Activated CD8-positive, alpha-beta memory T cell treated with anti-CD3 and anti-CD28 coated beads for 24 hours (primary cell): ENCODE data around the gene XRRA1.
"Not testable (repeated sequence)": the region's sequence is repeated elsewhere in the genome, so short reads cannot be mapped to it uniquely, and the experiment has no call there.

ENCODE experiments used
- DNase-seq: peaks from one replicate; pipeline ENCODE4 v3.0.0-alpha.2; 2020

XRRA1 gene, protein sequence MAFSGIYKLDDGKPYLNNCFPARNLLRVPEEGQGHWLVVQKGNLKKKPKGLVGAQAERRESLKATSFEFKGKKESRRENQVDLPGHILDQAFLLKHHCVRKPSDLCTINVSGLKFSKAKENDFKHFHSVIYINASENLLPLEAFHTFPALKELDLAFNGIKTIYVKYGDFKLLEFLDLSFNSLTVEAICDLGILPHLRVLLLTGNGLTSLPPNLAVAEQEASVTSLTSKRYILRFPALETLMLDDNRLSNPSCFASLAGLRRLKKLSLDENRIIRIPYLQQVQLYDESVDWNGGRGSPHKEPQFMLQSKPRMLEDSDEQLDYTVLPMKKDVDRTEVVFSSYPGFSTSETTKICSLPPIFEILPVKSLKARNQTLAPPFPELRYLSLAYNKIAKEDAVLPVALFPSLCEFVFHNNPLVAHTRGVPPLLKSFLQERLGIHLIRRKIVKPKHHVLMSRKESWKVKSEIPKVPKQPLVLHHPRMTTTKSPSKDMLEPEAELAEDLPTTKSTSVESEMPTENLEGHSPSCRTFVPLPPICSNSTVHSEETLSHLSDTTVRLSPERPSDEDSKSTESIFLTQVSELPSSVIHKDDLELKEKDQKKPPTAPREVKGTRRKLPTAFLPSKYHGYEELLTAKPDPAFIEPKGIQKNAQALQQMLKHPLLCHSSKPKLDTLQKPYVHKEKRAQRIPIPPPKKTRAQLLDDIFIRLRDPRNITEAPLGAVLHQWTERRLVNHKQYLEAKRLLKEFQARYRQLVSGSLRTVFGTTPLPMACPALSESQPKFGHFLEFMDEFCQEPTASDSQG

DNA sequence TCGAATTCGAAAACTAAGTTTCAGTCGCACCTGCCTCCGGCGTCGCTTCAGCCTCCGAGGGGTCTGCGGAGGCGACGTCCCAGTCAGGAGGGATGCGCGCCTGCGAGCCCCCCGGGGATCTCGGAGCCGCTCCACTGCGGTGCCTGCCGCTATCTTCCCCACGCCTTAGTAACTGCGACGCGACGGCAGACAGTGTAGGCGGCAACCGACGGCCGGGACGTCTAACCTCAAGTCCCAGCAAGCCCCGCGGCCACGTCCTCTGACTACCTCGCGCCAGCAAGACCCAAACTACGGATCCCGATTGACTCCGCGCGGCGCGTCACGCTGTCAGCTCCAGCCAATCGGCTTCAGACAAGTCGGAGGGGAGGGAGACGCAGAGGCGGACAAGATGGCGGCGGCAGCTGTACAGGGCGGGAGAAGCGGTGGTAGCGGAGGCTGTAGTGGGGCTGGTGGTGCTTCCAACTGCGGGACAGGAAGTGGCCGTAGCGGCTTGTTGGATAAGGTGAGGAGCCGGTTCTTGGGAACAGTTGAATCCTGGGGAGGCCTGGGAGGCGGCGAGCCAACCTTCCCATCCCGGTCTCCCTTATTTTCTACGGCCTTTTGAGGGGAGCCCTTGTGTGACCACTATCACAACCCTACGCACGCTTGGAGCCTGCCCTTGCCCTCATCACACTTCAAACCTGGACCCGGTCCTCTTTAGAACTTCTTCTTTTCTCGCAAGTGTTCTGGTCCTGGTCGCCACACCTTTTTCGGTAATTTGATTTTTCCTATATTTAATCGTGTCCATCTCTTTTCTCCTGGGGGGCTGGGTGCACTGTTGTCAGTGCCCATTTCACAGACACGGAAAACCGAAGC, at the start of gene XRRA1, which contains the start of gene SPCS2:
Gene XRRA1, minus strand, starts transcription at position 194 of the 855 bp plus-strand sequence. CDS start 8,213 bp downstream, outside the sequence.
Gene SPCS2, plus strand, starts transcription at position 369 of the 855 bp plus-strand sequence. Its CDS starts 20 bp downstream, at position 389.
- peak; percentile 97 for DNase-seq

DNA sequence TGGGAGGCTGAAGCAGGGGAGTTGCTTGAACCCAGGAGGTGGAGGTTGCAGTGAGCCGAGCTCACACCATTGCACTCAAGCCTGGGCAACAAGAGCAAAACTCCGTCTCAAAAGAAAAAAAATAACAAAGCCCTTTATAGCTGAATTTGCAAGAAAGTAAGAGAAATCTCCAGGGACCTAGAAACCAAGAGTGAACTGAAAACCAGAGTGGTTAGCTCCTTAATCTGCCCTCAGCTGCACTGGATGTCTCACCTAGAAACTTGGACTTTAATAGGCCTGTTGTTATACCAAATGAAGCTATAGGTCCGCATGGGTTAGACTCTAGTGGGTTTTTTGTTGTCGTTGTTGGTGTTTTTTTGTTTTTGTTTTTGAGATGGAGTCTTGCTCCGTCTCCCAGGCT, 44.0 kb upstream of the XRRA1 start:
- DNase-seq: no peak

DNA sequence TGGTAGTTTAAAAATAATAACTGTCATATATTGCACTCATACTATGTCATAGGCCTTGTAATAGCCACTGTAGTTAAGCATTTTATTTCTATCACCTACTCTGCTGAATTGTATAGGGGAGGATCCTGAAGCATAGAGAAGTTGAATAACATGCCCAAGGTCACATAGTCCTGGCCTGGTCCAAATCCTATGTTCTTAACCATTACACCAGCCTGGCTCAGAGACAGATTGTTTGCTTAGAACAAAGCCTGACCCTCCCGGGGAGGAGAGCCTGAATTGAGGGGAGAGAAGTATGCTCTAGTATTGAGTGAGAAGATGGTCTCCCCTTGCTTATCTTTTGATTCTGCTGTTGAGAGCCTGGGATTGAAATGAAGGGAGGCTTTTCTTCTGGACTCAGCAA, 42.0 kb upstream of the XRRA1 start:
- no peak for DNase-seq

DNA sequence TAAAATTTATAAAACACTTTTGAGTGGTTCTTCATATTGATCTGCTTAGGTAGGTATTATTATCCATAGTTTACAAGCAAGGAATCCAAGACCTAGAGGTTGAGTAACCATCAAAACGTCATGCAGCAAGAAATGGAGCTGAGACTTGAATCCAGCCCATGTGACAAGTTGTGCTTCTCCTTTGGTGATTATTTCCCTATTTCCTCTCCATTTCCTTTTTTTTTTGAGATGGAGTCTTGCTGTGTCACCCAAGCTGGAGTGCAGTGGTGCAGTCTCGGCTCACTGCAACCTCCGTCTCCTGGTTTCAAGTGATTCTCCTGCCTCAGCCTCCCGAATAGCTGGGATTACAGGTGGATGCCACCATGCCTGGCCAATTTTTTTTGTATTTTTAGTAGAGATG, 41.3 kb upstream of the XRRA1 start:
- not testable (repeated sequence) for DNase-seq

DNA sequence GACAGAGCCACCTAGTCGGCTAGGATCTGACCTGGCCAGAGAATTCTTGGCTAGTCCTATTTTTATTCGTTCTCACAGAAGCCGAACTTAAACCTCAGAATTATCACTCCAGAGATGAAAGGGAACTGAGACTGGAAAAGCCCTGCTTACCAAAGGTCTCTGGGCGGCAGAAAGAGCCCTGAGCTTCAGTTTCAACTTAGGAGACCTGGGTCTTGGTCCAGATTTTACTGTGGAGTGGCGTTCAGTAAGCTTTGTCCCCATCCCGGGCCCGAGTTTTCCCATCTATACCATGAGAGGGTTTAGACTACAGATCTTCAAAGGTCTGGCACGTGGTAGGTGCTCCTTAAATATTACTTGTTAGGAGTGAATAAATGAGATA, 40.4 kb upstream of the XRRA1 start:
- DNase-seq: no peak

DNA sequence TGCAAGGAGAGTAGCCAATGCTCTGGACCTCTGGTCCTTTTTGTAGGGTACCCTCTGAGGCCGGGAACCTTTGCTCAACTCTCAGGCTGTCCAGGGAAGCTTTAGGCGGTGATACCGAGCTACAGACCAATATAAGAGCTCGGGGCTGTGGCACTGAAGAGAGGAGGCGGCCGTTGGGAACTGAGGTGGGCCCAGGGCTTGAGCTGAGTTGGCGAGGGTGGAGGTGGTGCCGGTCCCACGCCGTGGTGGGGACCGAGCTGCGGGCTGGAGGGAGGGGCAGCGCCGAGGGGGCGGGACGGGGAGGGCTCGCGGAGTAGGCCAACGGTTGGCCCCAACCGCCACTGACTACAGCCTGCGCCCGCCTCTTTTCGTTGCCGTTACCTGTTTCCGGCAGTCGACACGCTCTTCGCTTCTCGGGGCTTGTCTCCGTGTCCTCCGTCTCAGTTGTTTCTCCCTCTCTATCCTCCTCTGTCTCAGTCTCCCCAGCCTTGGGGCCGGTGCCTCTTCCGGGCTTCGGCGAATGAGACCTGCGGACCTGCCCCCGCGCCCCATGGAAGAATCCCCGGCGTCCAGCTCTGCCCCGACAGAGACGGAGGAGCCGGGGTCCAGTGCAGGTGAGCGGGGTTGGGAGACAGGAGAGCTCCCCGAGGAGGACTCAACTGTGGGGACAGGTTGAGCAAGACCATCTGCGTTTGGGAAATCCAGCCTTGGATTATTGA, 39.8 kb upstream of the XRRA1 start, which contains the start of gene NEU3:
Gene NEU3, plus strand, starts transcription at position 393 of the 719 bp plus-strand sequence. Its CDS starts 128 bp downstream, at position 521.
- DNase-seq: peak; percentile 89

DNA sequence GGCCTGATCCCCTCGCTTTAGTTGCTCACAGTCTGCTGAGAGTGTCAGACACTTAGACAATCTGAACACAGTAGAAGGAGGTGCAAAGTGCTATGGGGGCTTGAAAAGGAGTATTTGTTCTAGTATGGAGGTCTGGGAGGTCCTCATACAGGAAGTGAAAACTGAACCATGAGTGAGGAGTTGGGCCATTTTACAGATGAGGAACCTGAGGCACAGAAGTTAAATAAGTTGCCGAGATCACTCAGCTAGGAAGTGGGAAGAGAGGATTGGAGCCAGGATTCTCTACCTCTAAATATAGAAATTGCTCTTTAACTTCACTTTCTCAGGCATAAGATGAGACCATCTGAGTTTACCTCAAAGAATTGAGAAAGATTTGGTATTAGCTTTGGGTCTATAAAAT, 35.8 kb upstream of the XRRA1 start:
- DNase-seq: no peak

DNA sequence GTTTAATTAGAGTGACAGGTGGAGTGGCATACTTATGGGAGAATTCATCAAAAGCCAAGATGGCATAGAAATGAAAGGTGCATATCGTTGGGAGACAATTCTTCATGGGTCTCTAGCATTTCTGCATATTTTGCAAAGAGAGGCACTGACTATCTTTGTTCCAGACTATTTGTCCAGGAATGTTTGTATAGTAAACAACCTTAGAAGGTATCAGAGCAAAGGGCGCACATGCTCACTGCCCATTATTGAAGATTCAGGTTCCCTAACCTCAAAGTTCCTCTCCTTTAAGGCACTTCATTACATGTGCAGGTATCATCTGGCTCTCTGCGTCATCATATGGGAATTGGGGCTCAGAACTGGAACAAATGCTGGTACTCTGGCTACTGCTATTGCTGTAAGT, 35.2 kb upstream of the XRRA1 start:
- no peak for DNase-seq

DNA sequence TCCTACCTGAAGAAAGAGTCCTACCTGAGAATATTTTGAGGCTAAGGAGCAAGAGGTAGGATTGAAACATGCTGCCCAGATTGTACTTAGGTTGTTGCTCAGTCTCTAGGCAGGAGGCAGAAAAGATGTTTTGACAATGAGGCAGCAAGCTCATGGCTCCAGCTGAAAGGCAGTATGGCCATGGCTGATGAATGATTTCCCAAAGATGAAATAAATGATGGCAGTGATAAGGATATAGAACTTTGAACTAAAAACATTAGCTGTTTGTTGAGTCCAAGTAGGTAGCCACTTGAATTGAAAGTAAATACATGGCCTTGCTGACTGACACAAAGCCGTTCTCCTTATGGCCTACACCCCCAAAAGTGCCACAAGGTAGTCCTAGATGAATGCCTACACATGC, 33.0 kb upstream of the XRRA1 start:
- DNase-seq: no peak

DNA sequence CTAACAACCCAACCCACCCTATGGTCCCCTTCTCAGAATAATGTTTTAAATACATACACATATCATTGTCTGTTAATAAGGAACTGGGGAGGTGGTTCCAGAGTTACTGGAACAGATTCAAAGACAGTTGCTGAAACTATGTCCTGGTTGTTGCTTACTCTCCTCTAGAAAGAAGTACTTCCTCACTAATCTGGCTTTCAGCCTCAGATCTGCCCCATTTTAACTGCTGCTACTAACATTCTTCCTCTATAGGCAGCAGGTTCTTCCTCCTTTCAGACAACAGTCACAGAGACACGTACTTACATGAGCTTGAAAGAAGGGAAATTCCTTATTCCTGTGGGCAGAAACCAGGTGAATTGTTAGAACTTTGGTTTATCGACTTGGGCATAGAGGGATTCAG, 31.7 kb upstream of the XRRA1 start:
- DNase-seq: no peak

DNA sequence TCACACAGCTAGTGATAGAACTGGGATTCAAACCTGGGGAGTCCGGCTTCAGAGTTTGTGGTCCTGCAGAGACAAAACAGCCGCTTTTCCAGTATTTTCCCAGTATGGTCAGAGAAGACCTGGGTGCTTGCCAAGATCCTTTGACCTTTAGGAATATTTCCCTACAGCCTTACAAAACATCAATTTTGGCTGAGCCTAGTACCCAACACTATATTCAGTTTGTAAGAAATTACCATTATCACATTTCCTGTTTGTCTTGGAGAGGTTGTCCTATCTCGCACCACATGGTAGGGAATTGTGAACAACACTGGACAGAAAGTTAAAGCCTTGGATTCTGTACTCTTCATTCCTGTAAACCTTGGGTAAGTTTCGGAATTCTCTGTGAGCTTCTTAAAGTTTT, 29.1 kb upstream of the XRRA1 start:
- no peak for DNase-seq

DNA sequence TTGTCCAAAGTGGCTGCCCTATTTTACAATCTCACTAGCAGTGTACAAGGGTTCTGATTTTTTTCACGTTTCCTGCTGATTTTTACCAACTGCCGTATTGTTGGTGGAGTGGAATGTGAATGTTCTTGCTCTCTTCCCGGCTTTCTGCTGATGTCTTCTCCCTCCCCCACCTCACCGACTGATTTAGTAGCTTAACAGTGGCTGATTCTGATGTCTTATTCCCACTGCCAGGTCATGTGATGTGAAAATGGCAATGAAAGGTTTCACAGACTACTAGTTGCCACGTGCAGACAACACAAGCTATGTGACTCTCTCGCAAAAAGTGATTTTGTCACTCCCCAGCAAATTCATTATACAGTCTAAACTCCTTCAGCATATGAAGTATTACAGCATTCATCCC, 22.5 kb upstream of the XRRA1 start:
- DNase-seq: no peak

DNA sequence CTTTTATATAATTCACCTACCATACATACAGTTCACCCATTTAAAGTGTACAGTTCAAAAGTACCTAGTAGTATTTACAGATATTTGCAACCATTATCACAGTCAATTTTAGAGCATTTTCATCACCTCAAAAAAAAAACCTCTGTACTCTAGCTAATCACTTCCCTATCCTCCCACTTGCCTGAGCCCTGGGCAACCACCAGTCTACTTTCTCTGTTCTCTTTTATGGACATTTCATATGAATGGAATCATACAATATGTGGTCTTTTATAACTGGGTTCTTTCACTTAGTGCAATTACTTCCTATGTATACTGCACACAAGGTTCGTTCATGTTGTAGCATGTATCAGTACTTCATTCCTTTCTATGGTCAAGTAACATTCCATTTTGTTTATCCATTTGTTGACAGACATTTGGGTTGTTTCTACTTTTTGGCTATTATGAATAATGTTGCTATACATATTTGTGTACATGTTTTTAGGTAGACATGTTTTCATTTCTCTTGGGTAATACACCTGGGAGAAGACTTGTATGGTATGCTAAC, 22.0 kb upstream of the XRRA1 start:
- DNase-seq: no peak

DNA sequence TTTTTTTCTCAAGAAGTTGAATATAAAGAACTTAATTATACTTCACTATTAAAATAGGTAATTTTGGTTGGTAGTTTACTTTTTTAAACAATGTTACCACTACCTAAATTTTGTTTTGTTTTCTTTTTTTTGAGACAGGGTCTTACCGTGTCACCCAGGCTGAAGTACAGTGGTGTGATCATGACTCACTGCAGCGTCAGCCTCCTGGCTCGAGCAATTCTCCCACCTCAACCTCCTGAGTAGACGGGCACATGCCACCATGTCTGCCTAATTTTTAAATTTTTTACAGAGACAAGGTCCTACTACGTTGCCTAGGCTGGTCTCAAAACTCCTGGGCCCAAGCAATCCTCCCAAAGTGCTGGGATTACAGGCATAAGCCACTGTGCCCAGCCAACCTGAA, 17.8 kb upstream of the XRRA1 start:
- no peak for DNase-seq

DNA sequence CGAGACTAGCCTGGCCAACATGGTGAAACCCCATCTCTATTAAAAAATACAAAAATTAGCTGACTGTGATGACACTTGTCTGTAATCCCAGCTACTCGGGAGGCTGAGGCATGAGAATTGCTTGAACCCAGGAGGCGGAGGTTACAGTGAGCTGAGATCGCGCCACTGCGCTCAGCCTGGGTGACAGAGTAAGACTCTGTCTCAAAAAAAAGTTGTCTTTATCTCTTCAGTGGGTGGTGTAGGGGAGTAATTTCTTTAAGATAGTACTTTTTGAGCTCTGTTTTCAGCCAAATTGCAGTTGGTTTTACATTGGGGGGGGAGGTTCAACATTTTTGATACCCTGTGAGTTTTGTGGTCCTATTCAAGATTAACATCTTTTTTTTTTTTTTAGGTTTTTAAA, 11.2 kb upstream of the XRRA1 start:
- not testable (repeated sequence) for DNase-seq

DNA sequence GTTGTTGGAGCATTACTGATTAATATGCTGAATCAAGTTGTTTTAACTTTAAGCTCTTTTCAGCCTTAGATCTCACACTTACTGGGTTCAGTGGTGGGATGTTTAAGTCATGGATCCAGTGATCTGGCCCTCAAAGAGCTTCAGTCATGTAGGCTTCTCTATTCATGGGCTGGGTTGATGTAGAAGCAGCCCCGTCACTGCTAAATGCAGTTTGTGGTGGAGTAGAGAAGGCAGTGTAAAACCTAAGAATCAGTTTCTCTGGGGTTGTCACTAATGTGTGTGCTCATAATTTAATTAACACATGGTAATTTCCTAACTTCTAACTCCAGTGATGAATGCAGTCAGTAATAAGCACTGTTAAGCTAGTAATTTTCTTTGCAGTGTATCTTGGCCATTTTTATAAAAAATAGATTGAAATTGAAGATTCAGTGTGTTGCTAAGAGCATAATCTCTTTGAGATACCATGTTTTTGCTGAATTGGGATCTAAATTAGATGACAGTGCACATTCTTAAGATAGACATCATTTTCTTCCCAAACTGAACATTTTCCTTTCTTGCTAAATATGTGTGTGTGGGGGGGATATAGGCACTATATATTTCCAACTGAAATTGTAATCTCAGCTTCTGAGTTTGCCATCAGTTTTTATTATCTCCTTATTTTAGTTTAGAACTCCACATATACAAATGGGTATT, 9.2 kb upstream of the XRRA1 start:
- no peak for DNase-seq

DNA sequence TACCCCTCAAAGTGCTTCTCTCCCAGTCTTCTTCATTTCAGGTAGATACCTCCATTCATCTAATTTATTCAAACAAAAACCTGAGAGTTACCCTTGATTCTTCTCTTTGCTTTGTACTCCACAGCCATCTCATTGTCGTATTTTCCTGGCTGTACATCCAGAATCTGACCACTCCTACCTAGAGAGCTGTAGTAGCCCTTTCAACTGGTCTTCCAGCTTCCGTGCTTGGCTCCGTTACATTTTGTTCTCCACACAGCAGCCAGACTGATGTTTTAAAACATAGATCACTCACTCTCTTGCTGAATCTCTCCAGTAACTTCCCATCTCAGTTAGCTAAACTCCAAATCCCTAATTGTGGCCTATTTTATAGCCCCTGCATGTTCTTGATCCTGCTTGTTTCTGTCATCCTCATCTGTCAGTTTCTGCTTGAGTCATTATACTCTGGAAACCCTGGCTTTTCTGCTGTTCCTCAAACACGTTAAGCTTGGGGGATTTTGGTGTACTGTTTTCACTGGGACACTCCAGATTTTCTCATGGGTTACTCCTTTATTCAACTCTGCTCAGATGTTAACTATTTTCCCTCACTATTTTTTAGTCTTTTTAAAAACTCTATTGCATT, 7.6 kb upstream of the XRRA1 start:
- no peak for DNase-seq

DNA sequence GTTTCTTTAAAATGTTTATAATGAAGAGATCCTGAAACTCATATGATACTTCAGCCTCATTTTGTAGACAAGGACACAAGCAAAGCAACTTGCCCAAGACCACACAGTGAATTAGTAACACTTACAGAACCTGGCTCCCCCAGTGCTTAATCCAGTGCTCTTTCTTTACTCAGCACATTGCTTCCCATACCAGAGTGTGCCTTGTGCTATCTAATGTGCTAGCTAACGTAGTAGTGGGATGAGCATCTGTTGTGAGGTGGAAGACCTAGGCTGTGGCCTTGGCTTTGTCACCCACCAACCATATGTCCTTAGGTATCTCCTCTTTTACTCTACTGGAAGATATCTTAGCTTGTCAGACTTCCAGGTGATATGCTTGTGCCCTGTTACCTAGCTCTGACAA, 5.3 kb upstream of the XRRA1 start:
- DNase-seq: no peak

DNA sequence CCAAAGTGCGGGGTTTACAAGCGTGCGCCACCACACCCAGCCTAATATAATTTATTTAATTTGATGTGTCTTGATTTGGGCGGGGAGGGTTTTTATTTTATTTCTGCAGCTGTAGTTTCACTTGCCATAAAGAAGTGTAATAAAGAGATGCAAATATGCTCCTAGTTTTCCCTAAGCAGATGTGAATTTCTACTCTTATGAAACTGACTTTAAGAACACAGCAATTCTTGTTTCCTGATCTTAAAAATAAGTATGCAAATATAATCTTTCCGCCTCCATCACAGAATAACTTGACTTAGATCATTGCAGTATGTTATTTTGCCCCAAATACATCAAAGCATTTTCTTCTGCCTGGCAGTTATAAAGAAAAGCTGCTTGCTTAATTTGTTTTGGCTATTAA, 4.6 kb upstream of the XRRA1 start:
- DNase-seq: no peak

DNA sequence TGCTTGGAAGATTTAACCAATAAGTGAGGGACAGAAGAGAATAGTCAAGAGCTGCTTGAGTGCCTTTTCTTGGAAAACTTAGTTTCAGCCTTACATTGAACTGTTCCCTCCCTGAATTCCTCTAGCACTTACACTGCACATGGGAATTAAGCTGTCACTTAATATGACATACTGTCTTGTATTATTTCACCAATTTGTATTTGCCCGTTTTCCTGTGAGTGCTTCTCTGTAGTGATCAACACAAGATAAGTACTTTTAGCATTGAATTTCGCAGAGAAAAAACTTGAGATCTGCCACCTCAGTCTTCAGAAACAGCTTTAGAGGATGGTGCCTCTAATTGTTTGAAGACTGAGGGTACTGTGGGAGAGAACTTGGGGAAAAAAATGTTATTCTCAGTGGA, 3.9 kb upstream of the XRRA1 start:
- no peak for DNase-seq

DNA sequence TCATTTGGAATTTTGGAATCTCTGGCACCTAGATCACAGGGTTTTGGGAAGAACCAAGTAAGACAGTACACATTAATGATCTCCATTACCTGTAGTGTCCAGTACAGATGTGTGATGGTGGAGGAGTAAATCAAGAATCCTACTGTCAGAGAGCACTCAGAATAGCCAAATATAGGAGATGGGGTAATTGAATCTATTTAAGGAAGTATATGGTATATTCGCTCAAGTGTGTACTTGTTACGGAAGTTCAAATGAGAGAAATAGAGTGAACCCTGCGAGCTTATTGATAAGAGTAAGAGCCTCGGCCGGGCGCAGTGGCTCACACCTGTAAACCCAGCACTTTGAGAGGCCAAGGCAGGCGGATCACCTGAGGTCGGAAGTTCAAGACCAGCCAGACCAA, 2.3 kb upstream of the XRRA1 start:
- DNase-seq: no peak
